ENCODE data around the gene SLC4A2.

SLC4A2 gene

DNA sequence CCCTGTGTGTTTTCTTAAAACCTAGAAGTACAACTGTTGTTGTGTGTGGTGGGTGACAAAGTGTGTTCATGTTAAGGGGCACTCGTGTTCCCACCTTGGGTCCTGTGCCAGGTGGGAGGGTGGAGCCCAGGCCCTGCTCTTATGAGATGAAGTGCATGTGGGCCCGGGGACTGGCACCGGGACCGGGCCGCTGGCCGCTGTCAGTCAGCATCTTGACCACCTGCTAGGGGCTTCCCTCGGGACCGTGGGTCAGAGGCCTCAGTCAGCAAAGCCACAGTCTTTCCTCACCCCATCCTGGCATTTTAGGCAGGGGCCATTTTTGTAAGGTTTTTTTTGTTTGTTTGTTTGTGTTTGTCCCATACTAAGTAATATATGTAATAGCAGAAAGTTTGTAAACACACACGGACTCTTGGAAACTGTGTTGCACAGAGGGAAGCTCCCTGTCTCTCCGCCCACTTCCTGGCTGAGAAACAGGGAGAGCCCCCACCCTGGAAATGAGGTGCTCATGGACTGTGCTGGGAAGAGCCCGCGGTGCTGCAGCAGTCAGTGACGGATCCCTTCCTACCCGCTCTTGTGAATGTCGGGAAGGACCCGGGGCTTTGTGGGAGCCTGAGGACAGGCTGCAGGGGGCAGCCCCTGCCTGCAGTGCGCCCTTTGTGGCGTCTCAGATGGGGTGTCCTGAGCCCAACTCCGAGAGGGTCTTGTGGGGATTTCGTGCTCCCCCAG, 40.3 kb downstream of the SLC4A2 start:
- DNase-seq = no peak

GRCh38 chr7:151100921-151101320, 41.5 kb downstream of the SLC4A2 start:
- no peak for DNase-seq

DNA sequence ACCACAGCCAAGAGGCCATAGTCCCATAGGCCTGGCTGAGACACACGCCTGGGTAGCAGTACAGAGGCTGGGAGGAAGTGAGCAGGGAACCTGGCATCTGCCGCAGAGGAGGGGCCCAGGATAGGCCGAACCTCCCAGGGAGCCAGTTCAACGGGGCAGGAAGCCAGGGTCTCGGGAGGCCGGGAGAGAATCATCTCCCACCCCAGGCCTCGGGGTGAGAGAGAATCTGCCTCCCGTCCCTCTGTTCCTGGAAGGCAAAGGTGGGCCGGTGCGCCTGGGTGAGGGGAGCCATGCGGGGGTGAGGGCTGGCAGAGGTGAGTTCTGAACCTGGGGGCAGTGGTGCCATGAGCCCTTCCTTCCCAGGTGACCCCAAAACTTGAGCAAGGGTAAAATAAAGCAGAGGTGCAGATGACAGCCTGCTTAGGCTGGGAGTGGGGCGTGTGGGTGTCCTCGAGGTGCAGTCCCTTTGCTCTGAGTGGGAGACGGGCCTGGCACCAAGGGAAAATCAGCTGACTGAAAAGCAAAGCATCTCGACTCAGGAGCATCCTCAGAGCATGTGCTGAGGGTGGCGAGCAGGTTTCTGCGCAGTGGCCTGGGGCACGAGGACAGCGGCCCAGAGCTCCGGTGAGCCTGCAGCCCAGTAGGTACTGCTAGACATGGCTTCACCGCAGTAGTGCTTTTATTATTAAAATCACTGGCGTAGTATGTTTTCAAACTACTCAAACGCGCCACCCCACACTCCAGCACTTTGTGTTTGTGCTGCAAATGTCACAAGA, 42.4 kb downstream of the SLC4A2 start:
- no peak for DNase-seq

GRCh38 chr7:151102991-151103390, 43.6 kb downstream of the SLC4A2 start:
- no peak for DNase-seq

- no peak for DNase-seq
Observed at GRCh38 chr7:151103973-151104372, 44.6 kb downstream of the SLC4A2 start.

- DNase-seq = no peak
Observed at GRCh38 chr7:151104411-151105235, 45.2 kb downstream of the SLC4A2 start.

DNA sequence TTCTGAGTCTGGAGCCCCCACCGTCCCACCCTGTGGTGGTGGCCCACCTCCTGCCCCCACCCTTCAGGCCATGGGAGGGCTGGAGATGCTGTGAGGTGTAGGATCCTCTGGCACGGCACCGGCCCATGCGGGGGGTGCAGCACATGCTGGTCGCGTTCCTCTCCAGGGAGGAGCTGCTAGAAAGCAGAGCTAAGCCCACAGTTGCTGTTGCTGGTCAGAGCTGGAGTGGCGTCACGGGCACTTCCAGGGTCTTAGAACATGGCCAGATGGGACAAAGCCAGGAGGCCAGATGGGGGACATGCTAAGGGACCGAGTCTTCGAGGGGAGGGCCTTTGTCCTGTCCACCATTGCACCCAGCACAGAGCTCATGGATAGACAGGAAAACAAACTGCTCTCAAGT, 48.5 kb downstream of the SLC4A2 start:
- no peak for DNase-seq

GRCh38 chr7:151109094-151110048, 50.0 kb downstream of the SLC4A2 start:
- no peak for DNase-seq

DNA sequence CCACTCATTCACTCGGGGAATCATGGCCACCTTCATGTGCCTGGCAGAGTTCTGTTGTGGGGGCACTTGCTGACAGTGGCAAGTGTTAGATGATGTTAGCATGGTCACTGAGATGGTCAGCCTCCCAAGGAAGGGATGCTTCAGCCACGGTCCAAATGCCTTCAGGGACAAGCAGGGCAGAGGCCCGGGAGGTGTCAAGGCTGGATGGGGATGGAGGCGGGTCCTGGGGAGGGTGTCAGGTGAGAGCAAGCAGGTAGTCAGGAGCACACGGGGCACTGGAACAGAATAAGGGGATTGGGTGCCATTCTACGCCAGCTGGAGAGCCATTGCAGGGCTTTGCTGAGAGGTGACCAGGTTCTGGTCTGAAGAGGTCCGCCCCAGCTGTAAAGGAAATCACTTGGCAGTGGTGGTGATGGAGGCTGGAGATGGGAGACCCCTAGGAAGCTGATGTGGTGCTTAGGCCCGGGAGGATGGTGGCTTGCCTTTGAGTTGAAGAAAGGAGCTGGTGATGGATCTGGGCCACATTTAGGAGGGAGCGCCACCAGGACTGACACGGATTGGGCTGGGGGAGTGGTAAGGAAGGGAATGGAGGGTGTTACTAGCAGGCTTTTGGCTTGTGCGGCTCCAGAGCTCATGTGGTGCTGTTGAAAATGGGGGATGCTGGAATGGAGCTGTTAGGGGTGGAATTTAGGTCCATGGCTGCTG, 51.0 kb downstream of the SLC4A2 start:
- no peak for DNase-seq

DNA sequence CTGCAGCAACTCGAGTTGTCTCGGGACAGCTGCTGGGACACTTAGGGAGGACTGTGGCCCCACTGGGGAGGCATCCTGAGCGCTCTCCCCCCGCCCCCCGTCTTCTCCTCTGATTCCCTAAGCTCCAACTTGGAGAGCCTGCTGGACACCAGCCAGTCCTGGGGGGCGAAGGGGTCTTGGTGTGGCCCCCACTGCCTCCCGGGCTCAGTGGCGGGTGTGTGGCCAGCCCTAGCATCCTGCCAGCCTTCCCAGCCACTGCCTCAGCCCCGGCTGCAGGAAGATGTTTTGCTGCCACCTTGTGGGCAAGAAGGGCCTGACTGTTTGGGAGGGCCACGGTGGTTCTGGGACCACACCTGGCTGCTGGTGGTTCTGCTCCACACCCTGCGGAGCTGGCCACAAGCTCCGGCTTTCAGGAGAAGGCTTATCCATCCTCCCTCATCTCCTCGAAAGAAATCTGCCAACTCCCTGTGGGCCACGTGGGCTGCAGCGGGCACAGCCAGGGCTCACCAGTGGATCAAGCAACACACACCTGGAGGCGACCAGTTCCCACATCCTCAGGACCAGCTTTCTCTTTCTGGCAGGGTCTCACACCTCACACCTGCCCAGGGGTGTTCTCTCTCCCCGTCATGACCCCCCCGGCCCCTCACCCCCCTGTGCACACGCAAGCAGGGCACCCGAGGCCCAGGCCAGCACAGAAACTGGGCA, 51.7 kb downstream of the SLC4A2 start:
- DNase-seq = peak; percentile 78

- DNase-seq = no peak
Observed at GRCh38 chr7:151113344-151114150, 54.2 kb downstream of the SLC4A2 start.

DNA sequence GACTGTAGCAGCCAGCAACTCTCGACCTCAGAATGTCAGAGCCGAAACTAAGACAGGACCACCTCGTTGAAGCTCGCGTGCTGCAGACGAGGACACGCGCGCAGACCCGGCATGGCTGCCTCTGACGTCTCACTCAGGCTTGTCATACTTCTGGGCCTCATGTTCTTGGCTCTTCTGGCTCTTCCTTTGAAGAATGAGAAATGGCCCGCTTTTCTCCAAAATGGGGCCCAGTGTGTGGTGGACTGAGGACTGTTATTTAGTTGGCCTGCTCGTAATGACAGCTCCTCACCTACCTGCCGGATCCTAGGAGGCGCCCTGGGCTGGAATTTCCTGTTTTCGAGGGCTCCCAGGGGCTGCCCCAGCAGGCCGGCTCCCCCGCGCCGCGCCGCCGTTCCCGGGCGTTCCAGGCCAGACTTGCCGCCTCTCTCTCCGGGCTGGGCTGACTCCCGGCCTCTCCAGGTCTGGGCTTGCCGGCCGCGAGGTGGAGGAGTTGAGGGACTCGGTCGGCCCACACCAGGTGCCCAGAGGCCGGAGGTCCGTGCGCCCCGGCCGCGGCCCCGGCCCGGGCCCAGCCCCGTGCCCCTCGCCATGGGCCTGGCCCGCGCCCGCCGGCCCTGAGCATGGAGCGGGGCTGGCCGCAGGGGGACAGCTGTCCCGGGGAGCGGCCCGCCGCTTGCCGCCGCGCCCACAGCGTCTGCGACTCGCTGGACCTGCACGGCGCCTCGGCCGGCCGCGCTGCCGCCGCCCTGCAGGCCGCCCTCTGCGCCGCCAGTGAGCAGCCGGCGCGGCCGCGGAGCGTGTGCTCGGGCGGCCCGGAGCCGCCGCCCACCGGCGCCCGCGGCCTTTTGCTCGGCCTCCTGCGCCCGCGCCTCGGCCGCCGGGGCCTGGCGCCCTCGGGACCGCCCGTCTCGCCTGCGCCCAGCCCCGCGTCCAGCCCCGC, 55.0 kb downstream of the SLC4A2 start:
- DNase-seq = no peak

- DNase-seq = peak; percentile 30
Observed at GRCh38 chr7:151115121-151115835, 55.9 kb downstream of the SLC4A2 start.

GRCh38 chr7:151115836-151116418, 56.5 kb downstream of the SLC4A2 start:
- DNase-seq = no peak

- no peak for DNase-seq
Observed at GRCh38 chr7:151116603-151117440, 57.4 kb downstream of the SLC4A2 start.

DNA sequence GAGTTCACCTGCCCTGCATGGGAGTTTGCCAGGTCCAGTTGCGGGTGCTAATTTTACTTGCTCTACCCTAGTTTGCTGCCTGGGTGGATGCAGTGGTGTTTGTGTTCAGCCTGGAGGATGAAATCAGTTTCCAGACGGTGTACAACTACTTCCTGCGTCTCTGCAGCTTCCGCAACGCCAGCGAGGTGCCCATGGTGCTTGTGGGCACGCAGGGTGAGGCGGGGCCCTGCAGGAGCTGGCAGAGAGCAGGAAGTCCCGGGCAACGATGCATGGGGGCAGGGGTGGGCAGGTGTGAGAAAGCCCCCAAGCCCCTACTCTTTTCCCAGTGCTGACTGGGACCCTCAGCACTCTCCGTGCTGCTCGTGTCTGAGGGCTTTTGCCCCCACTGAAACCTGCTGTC, 58.2 kb downstream of the SLC4A2 start:
- DNase-seq = peak; percentile 56

Data from CD4-positive, alpha-beta T cell treated with Interleukin-12 subunit alpha and Interleukin-12 subunit beta, for 1 hour (primary cell).